D721Med (cell line): ENCODE data around the gene FLNA.

Experiments used
- DNase-seq: peaks from one replicate; pipeline ENCODE4 v3.0.0; 2011; ENCODE audit warnings: low spot score; ENCODE audit not compliant: insufficient read length
- FAIRE-seq: peaks from 2 replicates; lab custom pipeline; 2011; peaks lifted over from hg19 to GRCh38; lab: Jason Lieb, UNC
- CTCF ChIP-seq: IDR thresholded peaks from 2 replicates; pipeline ENCODE4 v1.5.1; 2012; ENCODE audit warnings: mild to moderate bottlenecking, control low read depth; ENCODE audit not compliant: insufficient read depth; ENCODE audit errors: missing control alignments

The FLNA gene

DNA sequence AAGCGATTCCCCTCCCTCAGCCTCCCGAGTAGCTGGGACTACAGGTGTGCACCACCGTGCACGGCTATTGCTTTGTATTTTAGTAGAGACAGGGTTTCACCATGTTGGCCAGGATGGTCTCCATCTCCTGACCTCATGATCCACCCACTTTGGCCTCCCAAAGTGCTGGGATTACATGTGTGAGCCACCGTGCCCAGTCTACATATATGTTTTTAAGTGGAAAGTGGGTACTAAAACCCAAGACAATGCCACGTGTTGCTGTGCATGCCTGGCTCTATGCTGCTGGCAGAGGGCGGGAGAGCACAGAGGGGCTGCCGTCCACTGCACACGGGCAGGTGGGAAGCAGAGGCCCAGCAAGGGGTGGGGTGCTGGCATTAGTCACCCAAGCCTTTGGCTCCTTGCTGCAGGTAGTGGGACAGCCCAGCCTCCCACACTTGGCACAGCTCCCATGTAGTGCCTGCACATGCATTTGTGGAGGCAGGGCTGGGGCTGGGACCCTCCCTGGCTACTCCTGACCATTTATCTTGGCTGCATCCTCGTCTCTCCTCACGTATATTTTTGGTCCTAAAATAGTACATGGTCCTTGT lies 8.1 kb upstream of the FLNA start:
- FAIRE-seq = no peak

GRCh38 chrX:154381271-154381670 lies 6.8 kb upstream of the FLNA start:
- TF ChIP-seq CTCF = no peak
- DNase-seq (no peak), FAIRE-seq (no peak)

More for the DNA sequence above, 8.1 kb upstream of the FLNA start:
- TF ChIP-seq CTCF = no peak
- DNase-seq = no peak

DNA sequence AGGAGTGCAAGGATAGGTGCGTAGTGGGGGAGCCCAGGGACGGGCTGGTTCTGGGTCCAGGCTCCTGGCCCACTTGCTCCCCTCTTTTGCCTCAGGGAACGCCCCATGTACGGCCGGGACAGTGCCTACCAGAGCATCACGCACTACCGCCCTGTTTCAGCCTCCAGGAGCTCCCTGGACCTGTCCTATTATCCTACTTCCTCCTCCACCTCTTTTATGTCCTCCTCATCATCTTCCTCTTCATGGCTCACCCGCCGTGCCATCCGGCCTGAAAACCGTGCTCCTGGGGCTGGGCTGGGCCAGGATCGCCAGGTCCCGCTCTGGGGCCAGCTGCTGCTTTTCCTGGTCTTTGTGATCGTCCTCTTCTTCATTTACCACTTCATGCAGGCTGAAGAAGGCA lies 6.4 kb upstream of the FLNA start:
- DNase-seq = no peak
- TF ChIP-seq CTCF = no peak
- no peak for FAIRE-seq

- DNase-seq (no peak), FAIRE-seq (no peak)
- TF ChIP-seq CTCF = no peak
Measured at GRCh38 chrX:154380153-154380552, 5.7 kb upstream of the FLNA start.

GRCh38 chrX:154379569-154379951 lies 5.1 kb upstream of the FLNA start:
- TF ChIP-seq CTCF = no peak
- FAIRE-seq (no peak), DNase-seq (no peak)

- TF ChIP-seq CTCF = no peak
- DNase-seq (no peak), FAIRE-seq (no peak)
Measured at GRCh38 chrX:154378799-154379568, 4.5 kb upstream of the FLNA start, which contains the start of gene EMD. EMD (plus strand) TSS chrX:154379295; CDS start chrX:154379485, 190 bp downstream.
